ENCODE measurements around the gene POLR2E.

GRCh38 chr19:1050989-1051788 is 44.0 kb downstream of the POLR2E start:
- TF ChIP-seq, protein P1, sequence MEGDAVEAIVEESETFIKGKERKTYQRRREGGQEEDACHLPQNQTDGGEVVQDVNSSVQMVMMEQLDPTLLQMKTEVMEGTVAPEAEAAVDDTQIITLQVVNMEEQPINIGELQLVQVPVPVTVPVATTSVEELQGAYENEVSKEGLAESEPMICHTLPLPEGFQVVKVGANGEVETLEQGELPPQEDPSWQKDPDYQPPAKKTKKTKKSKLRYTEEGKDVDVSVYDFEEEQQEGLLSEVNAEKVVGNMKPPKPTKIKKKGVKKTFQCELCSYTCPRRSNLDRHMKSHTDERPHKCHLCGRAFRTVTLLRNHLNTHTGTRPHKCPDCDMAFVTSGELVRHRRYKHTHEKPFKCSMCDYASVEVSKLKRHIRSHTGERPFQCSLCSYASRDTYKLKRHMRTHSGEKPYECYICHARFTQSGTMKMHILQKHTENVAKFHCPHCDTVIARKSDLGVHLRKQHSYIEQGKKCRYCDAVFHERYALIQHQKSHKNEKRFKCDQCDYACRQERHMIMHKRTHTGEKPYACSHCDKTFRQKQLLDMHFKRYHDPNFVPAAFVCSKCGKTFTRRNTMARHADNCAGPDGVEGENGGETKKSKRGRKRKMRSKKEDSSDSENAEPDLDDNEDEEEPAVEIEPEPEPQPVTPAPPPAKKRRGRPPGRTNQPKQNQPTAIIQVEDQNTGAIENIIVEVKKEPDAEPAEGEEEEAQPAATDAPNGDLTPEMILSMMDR (IDR thresholded peaks at IDR 0.05 in 4 of 5, conservative IDR thresholded peaks at IDR 0.05 in 1 of 5): no peak
- TF ChIP-seq POLR2A (IDR thresholded peaks at IDR 0.05): no peak
